GM21619 (cell line): ENCODE results near the gene MAP4K4.

Source experiments
- ATAC-seq: cut with Tn5 transposase; IDR thresholded peaks from one replicate; pipeline ENCODE4 v1.9.1; 2021; ENCODE audit not compliant: unreplicated experiment

MAP4K4 gene

DNA sequence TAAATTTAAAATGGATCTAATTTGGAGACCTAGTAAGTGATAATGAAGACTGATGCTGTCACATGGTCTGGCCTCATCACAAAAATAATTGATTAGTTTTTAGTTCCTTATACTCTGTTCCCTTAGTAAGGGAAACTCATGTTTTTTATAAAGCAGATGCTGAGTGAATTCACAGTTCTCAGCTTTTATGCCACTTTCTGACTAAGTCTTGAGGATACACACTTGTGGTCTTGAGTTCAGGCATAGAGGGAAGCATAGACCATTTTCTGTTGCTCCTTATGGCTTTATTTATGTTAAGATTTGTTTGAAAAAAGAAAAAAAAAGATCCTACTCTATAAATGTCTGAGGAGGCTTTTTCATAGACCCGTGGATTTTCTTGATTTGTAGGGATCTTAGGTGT is 91.1 kb downstream of the MAP4K4 start:
- no peak for ATAC-seq

- no peak for ATAC-seq
Measured at GRCh38 chr2:101788995-101789970, 91.8 kb downstream of the MAP4K4 start.

DNA sequence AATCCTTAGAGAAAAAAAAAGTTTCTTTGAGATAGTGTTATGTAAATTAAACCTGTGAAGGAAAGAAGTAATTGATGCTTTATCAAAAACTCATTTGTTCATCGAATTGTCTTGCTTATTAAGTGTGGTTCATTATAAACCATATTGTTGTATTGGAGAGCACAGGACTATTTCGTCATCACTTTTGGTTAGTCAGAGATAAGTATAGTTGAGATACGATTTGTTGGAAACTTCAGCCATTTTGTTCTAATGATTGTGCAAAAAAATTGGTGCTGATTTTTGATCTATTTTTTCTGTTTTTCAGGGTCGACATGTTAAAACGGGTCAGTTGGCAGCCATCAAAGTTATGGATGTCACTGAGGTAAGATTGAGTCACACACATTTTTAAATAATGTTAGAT is 92.9 kb downstream of the MAP4K4 start:
- ATAC-seq = no peak

DNA sequence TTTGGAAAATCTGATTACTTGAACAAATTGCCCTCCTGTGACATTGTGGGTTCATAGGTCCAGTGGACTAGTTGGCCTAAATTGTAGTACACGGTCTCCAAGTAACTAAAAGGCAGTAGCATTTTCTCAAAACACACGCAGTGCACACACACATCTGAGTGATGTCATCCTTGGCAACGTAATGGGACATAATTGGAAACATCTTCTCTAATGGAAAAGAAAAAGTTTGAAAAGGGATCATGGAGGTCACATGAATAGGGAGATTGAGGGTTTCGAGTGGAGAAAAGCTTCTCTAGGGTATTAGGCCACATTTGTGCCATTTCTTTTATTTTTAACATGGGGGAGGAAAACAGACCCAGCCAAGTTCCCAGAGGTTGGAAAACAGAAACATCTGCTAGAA is 93.3 kb downstream of the MAP4K4 start:
- ATAC-seq = no peak

DNA sequence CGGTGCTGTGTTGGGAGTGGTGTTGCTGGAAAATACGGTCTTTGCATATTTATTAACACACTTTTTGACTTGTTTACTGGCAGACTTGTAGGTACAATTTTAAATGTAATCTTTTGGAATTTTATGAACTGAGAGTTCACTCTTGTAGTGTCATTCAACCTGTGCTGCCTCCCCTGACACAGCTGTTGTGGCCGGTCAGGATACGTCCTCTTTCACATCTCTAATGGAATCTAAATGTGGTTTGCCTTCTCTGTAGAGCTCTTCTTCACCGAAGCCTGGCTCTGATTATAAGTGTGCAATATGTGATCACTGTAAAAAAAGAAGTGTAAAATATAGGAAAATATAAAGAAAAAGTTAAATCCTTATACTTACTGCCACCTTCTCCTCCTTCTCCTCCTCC is 94.7 kb downstream of the MAP4K4 start:
- no peak for ATAC-seq

DNA sequence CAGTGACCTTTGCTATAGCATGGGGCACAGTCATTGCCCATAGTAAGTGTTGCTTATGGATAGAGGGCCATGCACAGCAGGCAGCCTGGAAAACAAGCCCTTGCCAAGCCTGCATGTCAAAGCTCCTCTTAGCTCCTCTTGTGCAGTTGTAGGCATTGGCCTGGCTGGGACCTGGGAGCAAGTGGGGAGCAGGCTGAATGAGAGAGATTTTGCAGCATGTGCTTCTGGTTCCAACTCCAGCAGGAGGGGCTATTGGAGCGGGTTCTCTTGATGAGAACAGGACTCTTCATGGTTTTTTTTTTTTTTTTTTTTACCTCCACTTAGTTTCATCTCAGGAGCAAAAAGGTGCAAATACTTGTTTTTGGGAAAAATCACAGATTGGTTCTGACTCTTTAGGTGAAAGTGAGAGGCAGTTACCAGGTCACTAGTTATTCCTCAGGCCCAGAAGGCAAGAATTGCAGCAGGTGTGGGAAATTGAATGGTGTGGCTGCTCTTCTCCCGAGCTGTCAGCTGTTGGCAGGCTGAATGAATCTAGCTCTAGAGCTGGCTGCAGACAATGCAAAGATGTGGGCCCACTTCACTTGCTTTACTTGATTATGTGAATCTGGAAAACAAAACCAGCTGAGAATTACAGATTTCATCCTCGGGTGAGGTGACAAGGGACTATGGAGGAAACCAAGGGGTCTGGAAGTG is 95.9 kb downstream of the MAP4K4 start:
- no peak for ATAC-seq

- no peak for ATAC-seq
Measured at GRCh38 chr2:101794141-101794540, 96.6 kb downstream of the MAP4K4 start.

DNA sequence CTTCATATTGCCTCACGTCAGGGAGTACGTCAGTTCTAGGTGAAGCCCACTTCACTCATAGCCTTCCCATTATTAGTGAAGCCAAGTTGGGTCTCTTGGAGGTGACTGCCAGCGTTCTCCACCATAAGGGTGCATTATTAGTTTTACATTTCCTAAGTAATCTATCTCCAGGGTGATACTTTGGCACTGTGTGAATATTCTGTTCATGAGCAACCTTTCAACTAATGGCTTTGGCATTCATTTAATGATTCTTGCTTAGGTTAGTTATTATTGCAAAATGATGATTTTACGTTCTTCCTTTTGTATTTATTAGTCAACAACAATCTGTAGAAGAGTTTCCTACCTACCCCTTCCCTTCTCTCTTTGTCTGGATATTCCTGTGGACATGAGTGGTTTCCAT is 97.5 kb downstream of the MAP4K4 start:
- ATAC-seq = no peak

- ATAC-seq = no peak
Measured at GRCh38 chr2:101796825-101797600, 99.5 kb downstream of the MAP4K4 start.

DNA sequence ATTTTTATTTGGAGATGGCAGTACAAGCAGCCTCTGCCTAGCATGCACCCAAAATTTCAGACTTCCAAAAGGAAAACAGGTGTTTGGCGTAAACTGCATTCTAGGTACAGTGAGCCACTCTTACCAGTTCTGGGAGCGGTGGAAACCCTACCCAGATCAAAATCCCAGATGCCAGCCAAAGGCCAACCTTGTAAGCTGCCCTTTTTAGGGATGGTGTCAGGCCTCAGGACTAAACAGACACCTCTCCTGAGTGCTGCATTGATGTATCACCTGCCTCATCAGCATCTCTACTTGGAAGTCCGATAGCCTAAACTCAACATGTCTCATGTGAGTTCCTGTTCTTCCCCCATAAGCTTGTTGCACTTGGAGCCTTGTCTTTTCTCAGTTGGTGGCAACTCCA is 104.0 kb downstream of the MAP4K4 start:
- ATAC-seq = no peak

GRCh38 chr2:101802329-101802728 is 104.8 kb downstream of the MAP4K4 start:
- no peak for ATAC-seq

GRCh38 chr2:101803128-101803527 is 105.6 kb downstream of the MAP4K4 start:
- ATAC-seq = no peak

GRCh38 chr2:101803945-101804696 is 106.6 kb downstream of the MAP4K4 start:
- ATAC-seq = no peak

GRCh38 chr2:101805152-101806088 is 107.9 kb downstream of the MAP4K4 start:
- ATAC-seq = no peak

GRCh38 chr2:101806123-101806522 is 108.6 kb downstream of the MAP4K4 start:
- ATAC-seq = no peak

- ATAC-seq = no peak
Measured at GRCh38 chr2:101806701-101807100, 109.2 kb downstream of the MAP4K4 start.

- ATAC-seq = no peak
Measured at GRCh38 chr2:101807242-101807641, 109.7 kb downstream of the MAP4K4 start.

- no peak for ATAC-seq
Measured at GRCh38 chr2:101808006-101808562, 110.6 kb downstream of the MAP4K4 start.

DNA sequence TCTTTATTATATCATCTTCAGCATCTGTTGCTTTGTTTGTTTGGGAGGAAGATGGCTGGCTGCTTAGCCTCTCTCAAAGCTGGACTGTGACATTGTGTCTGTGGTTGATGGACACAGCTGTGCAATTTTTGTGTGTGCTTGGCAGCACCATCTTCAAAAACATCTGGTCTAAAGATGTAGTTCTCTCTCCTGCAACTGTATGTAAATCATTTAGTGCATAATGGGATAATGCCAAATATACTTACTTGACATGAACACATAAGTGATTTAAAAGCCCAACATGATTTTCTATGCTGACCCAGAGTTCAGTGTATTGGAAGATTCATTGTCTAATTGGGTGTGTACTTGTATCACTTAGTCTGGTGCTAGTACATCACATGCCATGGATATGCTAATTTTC is 112.2 kb downstream of the MAP4K4 start:
- no peak for ATAC-seq
